Stimulated activated CD8-positive, alpha-beta memory T cell treated with anti-CD3 and anti-CD28 coated beads, Interleukin-15, amount 100 ng/mL, for 48 hours (primary cell): Measurements from ENCODE around the gene PTRH1.

Source experiments
- DNase-seq, 2 donors: peaks; one replicate each; pipeline ENCODE4 v3.0.0-alpha.2; 2020; ENCODE audit warnings: low read depth in 2 of 2

The PTRH1 gene

GRCh38 chr9:127720031-127720864, 4.8 kb upstream of the PTRH1 start:
- no peak for DNase-seq

- DNase-seq: no peak
Measured at GRCh38 chr9:127717766-127718165, 2.3 kb upstream of the PTRH1 start.

- no peak for DNase-seq
Measured at GRCh38 chr9:127716412-127716811, 949 bp upstream of the PTRH1 start.

GRCh38 chr9:127714951-127715469, 453 bp downstream of the PTRH1 start:
- DNase-seq: no peak

- DNase-seq: no peak
Measured at GRCh38 chr9:127714020-127714750, 1.3 kb downstream of the PTRH1 start.

- no peak for DNase-seq
Measured at GRCh38 chr9:127712867-127713266, 2.6 kb downstream of the PTRH1 start.

- no peak for DNase-seq
Measured at GRCh38 chr9:127712371-127712770, 3.1 kb downstream of the PTRH1 start.

GRCh38 chr9:127711831-127712274, 3.6 kb downstream of the PTRH1 start:
- DNase-seq: no peak

GRCh38 chr9:127711226-127711701, 4.2 kb downstream of the PTRH1 start:
- no peak for DNase-seq

GRCh38 chr9:127710204-127710783, 5.2 kb downstream of the PTRH1 start:
- no peak for DNase-seq

GRCh38 chr9:127708952-127709587, 6.4 kb downstream of the PTRH1 start:
- DNase-seq: no peak

GRCh38 chr9:127707766-127708165, 7.7 kb downstream of the PTRH1 start:
- peak; percentile 29 to 39 for DNase-seq

GRCh38 chr9:127706836-127707241, 8.6 kb downstream of the PTRH1 start, which contains the start of gene CFAP157:
TSS of gene CFAP157 (plus strand) at chr9:127706988. CDS start at chr9:127707032, 44 bp downstream.
- no peak for DNase-seq

- DNase-seq: no peak
Measured at GRCh38 chr9:127705577-127706379, 9.7 kb downstream of the PTRH1 start.

- DNase-seq: no peak
Measured at GRCh38 chr9:127703289-127703946, 12.0 kb downstream of the PTRH1 start.

- DNase-seq: no peak
Measured at GRCh38 chr9:127700594-127701255, 14.7 kb downstream of the PTRH1 start.

GRCh38 chr9:127700140-127700539, 15.3 kb downstream of the PTRH1 start:
- no peak for DNase-seq

- DNase-seq: peak; percentile 78 to 85
Measured at GRCh38 chr9:127698985-127699670, 16.3 kb downstream of the PTRH1 start.

- no peak for DNase-seq
Measured at GRCh38 chr9:127698386-127698785, 17.1 kb downstream of the PTRH1 start.
